HG03565 (cell line): ENCODE results near the gene GPA33.

Experiments
- ATAC-seq: cut with Tn5 transposase; IDR thresholded peaks from one replicate; pipeline ENCODE4 v1.9.1; 2021; ENCODE audit warnings: mild to moderate bottlenecking, moderate library complexity; ENCODE audit not compliant: unreplicated experiment

GPA33 gene

GRCh38 chr1:167118188-167118587 is 28.0 kb upstream of the GPA33 start:
- ATAC-seq, result no peak

GRCh38 chr1:167117225-167117624 is 27.0 kb upstream of the GPA33 start:
- no peak for ATAC-seq

GRCh38 chr1:167116174-167116573 is 26.0 kb upstream of the GPA33 start:
- no peak for ATAC-seq

GRCh38 chr1:167115655-167116054 is 25.5 kb upstream of the GPA33 start:
- ATAC-seq, result no peak

GRCh38 chr1:167114725-167115124 is 24.5 kb upstream of the GPA33 start:
- ATAC-seq, result no peak

- ATAC-seq, result no peak
Observed at GRCh38 chr1:167111868-167112709, 21.9 kb upstream of the GPA33 start.

DNA sequence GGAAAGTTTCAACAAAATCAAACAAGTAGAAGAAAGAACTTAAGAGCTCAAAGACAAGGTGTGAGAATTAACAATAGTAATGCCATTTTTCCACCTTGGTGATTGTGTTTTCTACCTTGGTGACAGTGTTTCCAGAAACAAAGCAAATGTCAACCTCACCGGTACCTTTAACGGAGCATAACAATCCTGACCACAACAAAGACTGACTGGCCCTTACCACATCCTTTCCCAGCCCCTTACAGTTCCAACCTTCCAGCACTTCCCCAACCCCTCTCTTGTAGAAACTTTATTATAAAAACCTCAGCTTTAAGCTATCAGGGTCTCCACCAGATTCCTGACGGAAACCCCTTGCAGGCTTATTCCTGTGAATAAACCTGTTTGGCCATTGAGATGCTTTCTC is 20.4 kb upstream of the GPA33 start:
- no peak for ATAC-seq

GRCh38 chr1:167109125-167109524 is 18.9 kb upstream of the GPA33 start:
- ATAC-seq, result no peak

- ATAC-seq, result no peak
Observed at GRCh38 chr1:167107456-167107855, 17.3 kb upstream of the GPA33 start.

GRCh38 chr1:167106119-167106461 is 15.9 kb upstream of the GPA33 start:
- no peak for ATAC-seq

- ATAC-seq, result no peak
Observed at GRCh38 chr1:167105271-167106118, 15.3 kb upstream of the GPA33 start.

GRCh38 chr1:167104256-167104633 is 14.1 kb upstream of the GPA33 start:
- no peak for ATAC-seq

DNA sequence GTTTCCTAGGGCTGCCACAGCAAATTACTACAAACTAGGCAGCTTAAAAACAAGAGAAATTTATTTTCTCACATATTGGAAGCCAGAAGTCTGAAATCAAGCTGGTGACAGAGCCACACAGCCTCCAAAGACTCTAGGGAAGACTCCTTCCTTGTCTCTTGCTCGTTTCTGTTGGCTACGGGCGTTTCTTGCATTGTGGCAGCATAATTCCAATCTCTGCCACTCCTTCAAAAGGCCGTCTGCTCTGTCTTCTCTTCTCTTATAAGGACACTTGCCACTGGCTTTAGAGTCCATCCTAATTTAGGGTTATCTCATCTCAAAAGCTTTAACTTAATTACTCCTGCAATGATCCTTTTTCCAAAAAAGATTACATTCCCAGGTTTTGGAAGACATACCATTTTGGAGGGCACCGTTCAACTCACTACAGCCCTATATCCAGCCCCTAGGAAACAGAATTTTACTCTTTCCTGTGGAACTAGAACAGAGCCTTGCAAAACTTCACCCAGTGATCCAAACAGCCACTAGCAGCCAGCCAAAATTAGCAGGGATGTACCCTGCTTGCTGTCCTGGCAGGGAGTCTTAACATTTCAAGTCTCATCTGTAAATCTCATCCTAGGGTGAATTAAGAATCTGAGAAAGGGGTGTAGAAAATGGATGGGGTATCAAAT is 12.9 kb upstream of the GPA33 start:
- ATAC-seq, result no peak

DNA sequence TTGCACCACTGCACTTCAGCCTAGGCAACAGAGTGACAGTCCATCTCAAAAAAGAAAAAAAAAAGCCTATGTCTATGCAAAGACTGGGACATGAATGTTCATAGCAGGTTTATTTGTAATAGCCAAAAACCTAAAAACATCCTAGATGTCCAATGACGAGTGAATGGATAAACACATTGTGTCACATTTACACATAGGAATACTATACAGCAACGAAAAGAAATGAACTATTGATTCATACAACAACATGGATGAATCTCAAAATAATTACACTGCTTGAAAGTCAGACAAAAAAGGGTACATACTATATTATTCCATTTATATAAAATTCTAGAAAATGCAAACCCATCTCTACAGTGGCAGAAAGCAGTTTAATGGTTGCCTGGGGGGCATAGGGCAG is 11.6 kb upstream of the GPA33 start:
- no peak for ATAC-seq

DNA sequence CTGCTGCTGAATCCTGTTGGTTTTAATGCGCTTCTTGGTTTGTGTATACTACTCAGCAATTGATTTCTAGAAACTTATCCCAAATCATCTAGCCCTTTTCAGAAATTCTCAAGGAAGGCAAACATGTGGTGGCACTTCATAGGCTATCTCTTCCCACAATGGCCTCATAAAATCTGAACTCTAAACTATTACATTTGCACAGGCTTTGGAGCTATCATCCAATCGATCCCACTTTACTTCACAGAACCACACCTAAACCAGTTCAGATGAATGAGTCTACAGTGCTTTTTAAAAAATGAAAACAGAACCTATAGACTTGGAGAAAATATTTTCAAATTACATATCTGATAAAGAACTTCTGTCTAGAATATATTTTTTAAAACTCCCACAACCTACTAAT is 10.6 kb upstream of the GPA33 start:
- no peak for ATAC-seq

DNA sequence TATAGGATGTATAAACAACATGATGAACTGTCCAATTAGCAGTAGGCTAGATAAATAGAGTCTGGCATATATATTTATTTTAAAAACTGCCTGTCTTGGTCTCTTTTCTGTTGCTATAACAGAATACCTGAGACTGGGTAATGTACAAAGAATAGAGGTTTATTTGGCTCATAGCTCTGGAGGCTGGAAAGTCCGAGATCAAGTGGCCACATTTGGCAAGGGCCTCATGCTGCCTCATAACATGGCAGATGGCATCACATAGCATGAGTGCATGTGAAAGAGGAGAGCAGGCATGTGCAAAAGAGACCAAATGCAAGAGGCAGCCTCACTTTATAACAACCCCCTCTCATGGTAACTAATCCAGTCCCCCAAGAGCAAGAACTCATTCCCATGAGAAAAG is 9.7 kb upstream of the GPA33 start:
- ATAC-seq, result no peak

DNA sequence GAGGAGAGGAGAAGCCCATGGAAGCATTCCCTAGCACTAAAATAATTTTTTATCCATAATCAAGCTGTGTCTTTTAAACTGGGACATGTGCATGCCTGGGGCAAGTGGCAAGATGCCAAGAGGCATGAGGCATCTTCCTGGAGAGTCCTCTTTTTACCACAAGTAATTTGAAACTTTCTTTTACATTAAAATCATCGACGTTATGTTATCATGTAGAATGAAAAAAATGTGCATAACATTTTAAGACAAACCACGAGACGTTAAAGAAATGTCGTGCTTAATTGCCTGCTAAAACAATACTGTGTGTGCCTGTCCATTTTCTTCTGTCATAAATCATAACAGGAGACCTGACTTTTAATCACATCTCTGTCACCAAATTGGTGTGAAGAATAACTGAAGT is 5.2 kb upstream of the GPA33 start:
- no peak for ATAC-seq

- ATAC-seq, result no peak
Observed at GRCh38 chr1:167094690-167095089, 4.5 kb upstream of the GPA33 start.

DNA sequence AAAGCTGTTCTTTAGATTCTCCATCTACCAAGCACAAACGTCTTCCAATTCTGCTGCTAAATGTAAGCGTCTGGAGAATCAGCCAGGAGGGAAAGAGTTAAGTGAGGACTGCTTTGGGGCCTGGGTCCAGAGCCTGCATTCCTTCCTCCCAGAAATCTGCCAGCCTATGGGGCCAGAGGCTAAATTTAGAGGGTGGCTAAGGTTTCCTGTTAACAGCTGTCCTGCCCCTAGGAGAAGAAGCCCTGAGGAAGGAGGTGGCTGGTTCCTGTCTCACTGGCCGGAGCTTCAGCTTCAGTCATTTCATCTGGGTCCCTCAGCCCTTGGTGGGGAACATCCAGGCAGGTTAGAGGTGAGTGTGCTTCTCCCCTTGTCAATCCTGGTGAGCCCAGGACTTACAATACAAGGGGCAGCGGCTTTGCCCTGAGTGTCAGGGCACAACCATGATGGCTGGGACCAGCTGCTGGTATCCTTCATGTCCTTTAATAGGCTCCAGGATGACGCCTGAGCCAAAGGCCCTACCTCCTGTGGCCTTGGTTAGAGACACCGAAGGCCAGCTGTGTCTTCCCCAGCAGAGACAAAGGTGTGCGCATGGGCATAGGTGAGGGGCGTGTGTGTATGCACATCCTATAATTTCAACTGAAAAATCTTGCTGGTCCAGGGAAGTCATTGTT is 3.8 kb upstream of the GPA33 start, which contains the start of gene STYXL2:
Gene STYXL2, plus strand, starts transcription at position 230 of the 671 bp plus-strand sequence. CDS start 775 bp downstream, outside the sequence.
- ATAC-seq, result no peak

DNA sequence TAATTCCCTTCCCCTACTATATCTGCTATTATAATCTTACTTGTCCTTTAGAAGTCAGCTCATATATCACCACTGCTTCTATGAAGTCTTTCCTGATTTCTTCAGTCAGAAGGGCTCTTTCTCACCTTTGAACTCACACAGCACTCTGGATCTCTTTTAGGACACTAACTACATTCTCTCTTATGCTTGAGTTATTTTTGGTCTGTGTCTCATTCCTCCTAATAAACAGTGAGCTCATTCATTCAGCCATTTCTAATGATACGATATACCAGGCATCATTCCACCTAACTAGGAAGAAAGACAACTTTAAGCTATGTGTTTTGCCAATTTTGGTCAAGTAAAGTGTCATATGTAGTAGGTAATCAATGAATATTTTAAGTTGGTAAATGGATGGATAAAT is 2.5 kb upstream of the GPA33 start:
- ATAC-seq, result no peak

- no peak for ATAC-seq
Observed at GRCh38 chr1:167089939-167090313, 251 bp downstream of the GPA33 start.
